Inflammatory macrophage (primary cell): ENCODE results near the gene PDP2.

Source experiments
- DNase-seq, 2 donors: peaks; one replicate each; pipeline ENCODE4 v3.0.0-alpha.2; 2020 to 2022
- total RNA-seq, 18 experiments: gene quantifications; one replicate each; lab custom pipeline; 2026; ENCODE audit warnings: mixed read lengths in 6 of 18, inconsistent platforms in 2 of 18; lab: John Stamatoyannopoulos, UW

Gene PDP2
- 0.98 to 20.8 (median 10.1) reads per million in 18 experiments for total RNA-seq

GRCh38 chr16:66880288-66881013 lies at the start of gene PDP2:
PDP2 (plus strand) TSS chr16:66880515; CDS start chr16:66884285, 3,770 bp downstream.
- DNase-seq: peak; percentile 90 to 93

- no peak for DNase-seq
Observed at GRCh38 chr16:66832190-66832589, 48.1 kb upstream of the PDP2 start.

GRCh38 chr16:66832661-66833305 lies 47.5 kb upstream of the PDP2 start:
- DNase-seq: no peak

GRCh38 chr16:66834746-66835145 lies 45.6 kb upstream of the PDP2 start:
- no peak for DNase-seq

- DNase-seq: no peak
Observed at GRCh38 chr16:66840883-66841282, 39.4 kb upstream of the PDP2 start.

- no peak for DNase-seq
Observed at GRCh38 chr16:66841366-66841765, 38.9 kb upstream of the PDP2 start.

GRCh38 chr16:66842765-66843164 lies 37.5 kb upstream of the PDP2 start:
- DNase-seq: no peak

GRCh38 chr16:66843191-66843590 lies 37.1 kb upstream of the PDP2 start:
- no peak for DNase-seq

- no peak for DNase-seq
Observed at GRCh38 chr16:66844009-66844341, 36.3 kb upstream of the PDP2 start.

- no peak for DNase-seq
Observed at GRCh38 chr16:66844342-66845079, 35.8 kb upstream of the PDP2 start, which contains the start of gene CA7. CA7 (plus strand) TSS chr16:66844414; CDS start chr16:66844488, 74 bp downstream.

- DNase-seq: no peak
Observed at GRCh38 chr16:66845080-66845410, 35.3 kb upstream of the PDP2 start.

- no peak for DNase-seq
Observed at GRCh38 chr16:66845791-66846221, 34.5 kb upstream of the PDP2 start.

GRCh38 chr16:66846266-66846665 lies 34.0 kb upstream of the PDP2 start:
- no peak for DNase-seq

GRCh38 chr16:66846831-66847230 lies 33.5 kb upstream of the PDP2 start:
- DNase-seq: no peak

GRCh38 chr16:66847533-66848067 lies 32.7 kb upstream of the PDP2 start:
- DNase-seq: no peak

GRCh38 chr16:66848172-66848571 lies 32.1 kb upstream of the PDP2 start:
- no peak for DNase-seq

GRCh38 chr16:66849021-66849420 lies 31.3 kb upstream of the PDP2 start:
- no peak for DNase-seq

GRCh38 chr16:66849549-66849948 lies 30.8 kb upstream of the PDP2 start:
- no peak for DNase-seq

- DNase-seq: peak in 1 of 2 donors; percentile 27
Observed at GRCh38 chr16:66850115-66850815, 30.1 kb upstream of the PDP2 start.

- DNase-seq: no peak
Observed at GRCh38 chr16:66851166-66851964, 28.9 kb upstream of the PDP2 start.

- DNase-seq: peak; percentile 24 to 39
Observed at GRCh38 chr16:66853261-66854139, 26.8 kb upstream of the PDP2 start.
